HepG2 (cell line): ENCODE results near the gene CORO1A. TPM values are rescaled to one million over a fixed set of nuclear protein-coding genes. Genes with fewer than 3 reads are reported as not detected.

Experiments used
- ARNTL ChIP-seq: sonication (generic); formaldehyde crosslinking; IDR thresholded peaks from 2 replicates; pipeline ENCODE4 v1.4.0; 2020; ENCODE audit warnings: mild to moderate bottlenecking, missing genetic modification reagents
- DMAP1 ChIP-seq: IDR thresholded peaks from 2 replicates; pipeline ENCODE4 v1.6.1; 2016
- FOXK1 ChIP-seq: sonication (generic); formaldehyde crosslinking; IDR thresholded peaks from 2 replicates; pipeline ENCODE4 v1.4.0; 2020; ENCODE audit warnings: low read depth, missing genetic modification reagents, borderline replicate concordance
- GABPB1 ChIP-seq: IDR thresholded peaks from 2 replicates; pipeline ENCODE4 v1.6.1; 2016; ENCODE audit warnings: mild to moderate bottlenecking, missing genetic modification reagents, moderate library complexity, missing compliant biosample characterization
- GATAD1 ChIP-seq: IDR thresholded peaks from 2 replicates; pipeline ENCODE4 v1.6.1; 2016; ENCODE audit warnings: missing genetic modification reagents, missing compliant biosample characterization
- KDM4B ChIP-seq: sonication (generic); formaldehyde crosslinking; IDR thresholded peaks from 2 replicates; pipeline ENCODE4 v1.4.0; 2020; ENCODE audit warnings: missing genetic modification reagents
- MED1 ChIP-seq: sonication (generic); formaldehyde crosslinking; IDR thresholded peaks from 2 replicates; pipeline ENCODE4 v1.4.0; 2020; ENCODE audit warnings: missing genetic modification reagents
- MXI1 ChIP-seq: IDR thresholded peaks from 3 replicates; pipeline ENCODE4 v1.6.1; 2012; ENCODE audit warnings: low read depth, low read length, inconsistent platforms, borderline replicate concordance
- NBN ChIP-seq: fragments of 450-650 bp; conservative IDR thresholded peaks from 2 replicates; pipeline ENCODE4 v1.6.1; 2017
- NR2F2 ChIP-seq: IDR thresholded peaks from 2 replicates; pipeline ENCODE4 v1.6.1; 2012; ENCODE audit warnings: low read depth, inconsistent platforms, borderline replicate concordance
- RORA ChIP-seq: sonication (generic); formaldehyde crosslinking; IDR thresholded peaks from 2 replicates; pipeline ENCODE4 v1.5.0; 2020; ENCODE audit warnings: mild to moderate bottlenecking, missing genetic modification reagents, moderate library complexity
- SOX5 ChIP-seq: IDR thresholded peaks from 2 replicates; pipeline ENCODE4 v1.6.1; 2016; ENCODE audit warnings: borderline replicate concordance
- SRF ChIP-seq: IDR thresholded peaks from 2 replicates; pipeline ENCODE4 v1.6.1; 2011; ENCODE audit warnings: mild to moderate bottlenecking, low read depth, low read length, moderate library complexity
- TCF7 ChIP-seq: sonication (generic); IDR thresholded peaks from 2 replicates; pipeline ENCODE4 v1.6.1; 2016; ENCODE audit warnings: antibody characterized with exemption, low read depth
- ZBTB39 ChIP-seq: sonication (generic); formaldehyde crosslinking; IDR thresholded peaks from 2 replicates; pipeline ENCODE4 v1.5.0; 2020; ENCODE audit warnings: missing genetic modification reagents
- ZNF335 ChIP-seq: sonication (generic); formaldehyde crosslinking; IDR thresholded peaks from 2 replicates; pipeline ENCODE4 v1.4.0; 2020; ENCODE audit warnings: missing genetic modification reagents
- ZNF790 ChIP-seq: sonication (generic); formaldehyde crosslinking; IDR thresholded peaks from 2 replicates; pipeline ENCODE4 v1.8.0; 2022; ENCODE audit warnings: missing genetic modification reagents, mild to moderate bottlenecking, borderline replicate concordance
- polyA plus RNA-seq, 8 experiments: library from polyadenylated mRNA; depleted of rRNA in 3 of 8; stranded (reverse) in 7 of 8; unstranded in 1 of 8; fragments of >200 nt; fragmentation: Illumina TruSeq in 4 of 8; extraction: Trizol in 4 of 8; gene quantifications; 2 replicates each; pipeline versions ENCODE4 v1.2.1 to v1.2.3, GENCODE V29; 2011 to 2016; ENCODE audit warnings: low read depth in 4 of 8, missing spikeins in 1 of 8, mixed read lengths in 1 of 8; ENCODE audit not compliant: insufficient read depth in 1 of 8
- total RNA-seq, 5 experiments: library from RNA; depleted of rRNA; stranded (reverse); fragments of >200 nt; fragmentation: Illumina TruSeq; extraction: Trizol; gene quantifications; 2 replicates each; pipeline ENCODE4 v1.2.3, GENCODE V29; 2016; ENCODE audit warnings: low read depth in 1 of 5
- TF ChIP-seq, protein P1 (sequence below): sonication (generic); formaldehyde crosslinking; IDR thresholded peaks from 2 replicates; pipeline ENCODE4 v1.5.1; 2020; ENCODE audit warnings: mild to moderate bottlenecking, missing genetic modification reagents, moderate library complexity
- TF ChIP-seq, protein P2 (sequence below), 2 experiments: IDR thresholded peaks; 2 replicates each; pipeline ENCODE4 v1.6.1; 2011 to 2012; ENCODE audit warnings: low read length in 2 of 2, borderline replicate concordance in 1 of 2, low read depth in 1 of 2, mild to moderate bottlenecking in 1 of 2, moderate library complexity in 1 of 2

Gene CORO1A
- total and polyA plus RNA-seq, 2 of the 13 experiments (the other 11 are each of a cell fraction or from before 2014, with no cell fraction given) = 6.5 to 12.9 TPM

DNA sequence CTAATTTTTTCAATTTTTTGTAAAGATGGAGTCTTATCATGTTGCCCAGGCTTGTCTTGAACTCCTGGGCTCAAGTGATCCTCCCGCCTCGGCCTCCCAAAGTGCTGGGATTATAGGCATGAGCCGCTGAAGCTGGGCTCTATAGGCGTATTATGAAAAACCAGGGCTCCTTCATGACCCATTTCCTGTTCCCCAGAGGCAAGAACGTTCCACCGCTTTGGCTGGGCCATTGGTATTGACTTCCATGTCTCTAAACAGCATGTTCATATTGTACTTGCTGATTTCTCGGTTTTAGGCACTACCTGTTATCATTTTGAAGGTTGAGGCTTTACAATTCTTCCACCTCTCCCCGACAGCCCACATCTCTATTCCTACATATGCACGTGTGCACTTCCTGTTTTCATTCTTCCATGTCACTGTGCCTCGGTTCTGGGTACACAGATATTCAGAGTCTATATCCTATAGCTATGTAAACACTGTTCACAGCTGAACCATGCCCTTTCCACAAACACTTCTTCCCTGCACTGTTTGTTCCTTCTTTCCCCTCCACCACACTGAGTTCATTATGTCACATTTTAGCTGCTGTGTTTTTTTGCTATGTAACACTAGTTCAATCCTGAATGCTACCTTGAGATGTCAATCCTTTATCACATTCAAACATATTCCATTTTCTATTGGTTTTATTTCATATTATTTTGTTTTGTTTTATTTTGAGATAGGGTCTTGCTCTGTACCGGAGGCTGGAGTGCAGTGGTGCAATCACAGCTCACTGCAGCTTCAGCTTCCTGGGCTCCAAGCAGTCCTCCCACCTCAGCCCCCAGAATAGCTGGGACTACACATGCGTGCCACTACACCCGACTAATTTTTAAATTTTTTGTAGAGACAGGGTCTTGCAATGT is 43.6 kb upstream of the CORO1A start (continued):
- TF ChIP-seq ZNF335 (0 out of 2 replicates have a peak, but pooled peaks have one; percentile 12), ARNTL (CRISPR knock-in tag) (peak; percentile 92; the same call in 1 of the 2 replicates), MED1 (CRISPR knock-in tag) (peak; percentile 98), TCF7 (peak; percentile 48), DMAP1 (CRISPR knock-in tag) (peak; percentile 81), GATAD1 (CRISPR knock-in tag) (peak; percentile 76), MXI1 (peak; percentile 92; the same call in 2 of the 3 replicates), NBN (no peak; the same call in 1 of the 2 replicates), SRF (peak; percentile 46; the same call in 1 of the 2 replicates), ZBTB39 (CRISPR knock-in tag) (peak; percentile 84; the same call in 1 of the 2 replicates), NR2F2 (peak; percentile 85), SOX5 (peak; percentile 96), GABPB1 (CRISPR knock-in tag) (peak; percentile 70), ZNF790 (no peak; the same call in 1 of the 2 replicates), RORA (CRISPR knock-in tag) (no peak), FOXK1 (CRISPR knock-in tag) (peak; percentile 99), KDM4B (CRISPR knock-in tag) (peak; percentile 65)
- TF ChIP-seq, protein P1, sequence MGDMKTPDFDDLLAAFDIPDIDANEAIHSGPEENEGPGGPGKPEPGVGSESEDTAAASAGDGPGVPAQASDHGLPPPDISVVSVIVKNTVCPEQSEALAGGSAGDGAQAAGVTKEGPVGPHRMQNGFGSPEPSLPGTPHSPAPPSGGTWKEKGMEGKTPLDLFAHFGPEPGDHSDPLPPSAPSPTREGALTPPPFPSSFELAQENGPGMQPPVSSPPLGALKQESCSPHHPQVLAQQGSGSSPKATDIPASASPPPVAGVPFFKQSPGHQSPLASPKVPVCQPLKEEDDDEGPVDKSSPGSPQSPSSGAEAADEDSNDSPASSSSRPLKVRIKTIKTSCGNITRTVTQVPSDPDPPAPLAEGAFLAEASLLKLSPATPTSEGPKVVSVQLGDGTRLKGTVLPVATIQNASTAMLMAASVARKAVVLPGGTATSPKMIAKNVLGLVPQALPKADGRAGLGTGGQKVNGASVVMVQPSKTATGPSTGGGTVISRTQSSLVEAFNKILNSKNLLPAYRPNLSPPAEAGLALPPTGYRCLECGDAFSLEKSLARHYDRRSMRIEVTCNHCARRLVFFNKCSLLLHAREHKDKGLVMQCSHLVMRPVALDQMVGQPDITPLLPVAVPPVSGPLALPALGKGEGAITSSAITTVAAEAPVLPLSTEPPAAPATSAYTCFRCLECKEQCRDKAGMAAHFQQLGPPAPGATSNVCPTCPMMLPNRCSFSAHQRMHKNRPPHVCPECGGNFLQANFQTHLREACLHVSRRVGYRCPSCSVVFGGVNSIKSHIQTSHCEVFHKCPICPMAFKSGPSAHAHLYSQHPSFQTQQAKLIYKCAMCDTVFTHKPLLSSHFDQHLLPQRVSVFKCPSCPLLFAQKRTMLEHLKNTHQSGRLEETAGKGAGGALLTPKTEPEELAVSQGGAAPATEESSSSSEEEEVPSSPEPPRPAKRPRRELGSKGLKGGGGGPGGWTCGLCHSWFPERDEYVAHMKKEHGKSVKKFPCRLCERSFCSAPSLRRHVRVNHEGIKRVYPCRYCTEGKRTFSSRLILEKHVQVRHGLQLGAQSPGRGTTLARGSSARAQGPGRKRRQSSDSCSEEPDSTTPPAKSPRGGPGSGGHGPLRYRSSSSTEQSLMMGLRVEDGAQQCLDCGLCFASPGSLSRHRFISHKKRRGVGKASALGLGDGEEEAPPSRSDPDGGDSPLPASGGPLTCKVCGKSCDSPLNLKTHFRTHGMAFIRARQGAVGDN = peak; percentile 12; the same call in 1 of the 2 replicates
- TF ChIP-seq, protein P2, sequence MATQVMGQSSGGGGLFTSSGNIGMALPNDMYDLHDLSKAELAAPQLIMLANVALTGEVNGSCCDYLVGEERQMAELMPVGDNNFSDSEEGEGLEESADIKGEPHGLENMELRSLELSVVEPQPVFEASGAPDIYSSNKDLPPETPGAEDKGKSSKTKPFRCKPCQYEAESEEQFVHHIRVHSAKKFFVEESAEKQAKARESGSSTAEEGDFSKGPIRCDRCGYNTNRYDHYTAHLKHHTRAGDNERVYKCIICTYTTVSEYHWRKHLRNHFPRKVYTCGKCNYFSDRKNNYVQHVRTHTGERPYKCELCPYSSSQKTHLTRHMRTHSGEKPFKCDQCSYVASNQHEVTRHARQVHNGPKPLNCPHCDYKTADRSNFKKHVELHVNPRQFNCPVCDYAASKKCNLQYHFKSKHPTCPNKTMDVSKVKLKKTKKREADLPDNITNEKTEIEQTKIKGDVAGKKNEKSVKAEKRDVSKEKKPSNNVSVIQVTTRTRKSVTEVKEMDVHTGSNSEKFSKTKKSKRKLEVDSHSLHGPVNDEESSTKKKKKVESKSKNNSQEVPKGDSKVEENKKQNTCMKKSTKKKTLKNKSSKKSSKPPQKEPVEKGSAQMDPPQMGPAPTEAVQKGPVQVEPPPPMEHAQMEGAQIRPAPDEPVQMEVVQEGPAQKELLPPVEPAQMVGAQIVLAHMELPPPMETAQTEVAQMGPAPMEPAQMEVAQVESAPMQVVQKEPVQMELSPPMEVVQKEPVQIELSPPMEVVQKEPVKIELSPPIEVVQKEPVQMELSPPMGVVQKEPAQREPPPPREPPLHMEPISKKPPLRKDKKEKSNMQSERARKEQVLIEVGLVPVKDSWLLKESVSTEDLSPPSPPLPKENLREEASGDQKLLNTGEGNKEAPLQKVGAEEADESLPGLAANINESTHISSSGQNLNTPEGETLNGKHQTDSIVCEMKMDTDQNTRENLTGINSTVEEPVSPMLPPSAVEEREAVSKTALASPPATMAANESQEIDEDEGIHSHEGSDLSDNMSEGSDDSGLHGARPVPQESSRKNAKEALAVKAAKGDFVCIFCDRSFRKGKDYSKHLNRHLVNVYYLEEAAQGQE (IDR thresholded peaks at IDR 0.05; ENCODE audit: borderline replicate concordance in 1 of 2, low read depth in 1 of 2, low read length in 2 of 2) = peak in 1 of 2 experiments; percentile 33; a peak in 1 of 4 replicates
